IPS-20b (cell line): ENCODE results near the gene ZNF524.
A peak's percentile ranks its signal among the peaks of the same experiment; 100 is the strongest.

Experiments
- H3K27ac ChIP-seq: one replicate; pipeline ENCODE4 v1.5.1; 2013; ENCODE audit warnings: low read length
- H3K27me3 ChIP-seq: 2 replicates; pipeline ENCODE4 v1.6.1; 2013; ENCODE audit warnings: mild to moderate bottlenecking, low read length, inconsistent platforms; ENCODE audit not compliant: insufficient read depth
- H3K36me3 ChIP-seq: 2 replicates; pipeline ENCODE4 v1.6.1; 2013; ENCODE audit warnings: low read depth, mild to moderate bottlenecking, inconsistent platforms, low read length, moderate library complexity; ENCODE audit not compliant: insufficient read depth
- H3K4me1 ChIP-seq: 2 replicates; pipeline ENCODE4 v1.6.1; 2013; ENCODE audit warnings: mild to moderate bottlenecking, control low read depth, inconsistent platforms, low read length, moderate library complexity; ENCODE audit not compliant: insufficient read depth
- H3K4me3 ChIP-seq: 2 replicates; pipeline ENCODE4 v1.5.1; 2013; ENCODE audit warnings: mild to moderate bottlenecking, low read length, inconsistent platforms
- H3K9ac ChIP-seq: 2 replicates; pipeline ENCODE4 v1.6.1; 2013; ENCODE audit warnings: low read depth, mild to moderate bottlenecking, inconsistent platforms, low read length, moderate library complexity
- H3K9me3 ChIP-seq: 2 replicates; pipeline ENCODE4 v1.6.1; 2013; ENCODE audit warnings: mild to moderate bottlenecking, low read depth, low read length, inconsistent platforms; ENCODE audit not compliant: insufficient read depth

Gene ZNF524

GRCh38 chr19:55641426-55642152, 41.5 kb downstream of the ZNF524 start:
- H3K27me3 ChIP-seq, result no peaks in the 10 kb centered on the region
- peaks cover 15% of the 10 kb centered on the region for H3K36me3 ChIP-seq
- H3K9ac ChIP-seq, result peak overlapping the region; percentile 97
- H3K4me1 ChIP-seq, result no peaks in the 10 kb centered on the region; the same call in 1 of the 2 replicates
- peak overlapping the region; percentile 21 for H3K27ac ChIP-seq
- peak overlapping the region; percentile 79 for H3K4me3 ChIP-seq
- H3K9me3 ChIP-seq, result no peaks in the 10 kb centered on the region

- no peaks in the 10 kb centered on the region for H3K27me3 ChIP-seq
- H3K4me3 ChIP-seq, result peak overlapping the region; percentile 79
- peak overlapping the region; percentile 97 for H3K9ac ChIP-seq
- H3K9me3 ChIP-seq, result no peaks in the 10 kb centered on the region
- peaks cover 15% of the 10 kb centered on the region for H3K36me3 ChIP-seq
- H3K4me1 ChIP-seq, result no peaks in the 10 kb centered on the region; the same call in 1 of the 2 replicates
- no peak overlapping the region for H3K27ac ChIP-seq
Observed at GRCh38 chr19:55642153-55643002, 42.3 kb downstream of the ZNF524 start.

- Histone ChIP-seq H3K27ac (peak within 1 kb of the TSS; percentile 46), H3K4me3 (peak within 1 kb of the TSS; percentile 79), H3K4me1 (no peaks in the 10 kb centered on the region; the same call in 1 of the 2 replicates), H3K9me3 (no peaks in the 10 kb centered on the region), H3K27me3 (no peaks in the 10 kb centered on the region), H3K9ac (peak within 1 kb of the TSS; percentile 97), H3K36me3 (peaks cover 15% of the 10 kb centered on the region)
Observed at GRCh38 chr19:55643003-55643886, 43.2 kb downstream of the ZNF524 start, which contains the start of gene ZNF581. ZNF581 (plus strand) TSS chr19:55643649; CDS start chr19:55644572, 923 bp downstream.

- Histone ChIP-seq H3K9ac (peak overlapping the region; percentile 97), H3K27ac (peak overlapping the region; percentile 46), H3K27me3 (no peaks in the 10 kb centered on the region), H3K4me3 (peak overlapping the region; percentile 79), H3K36me3 (peaks cover 15% of the 10 kb centered on the region), H3K9me3 (no peaks in the 10 kb centered on the region), H3K4me1 (no peaks in the 10 kb centered on the region; the same call in 1 of the 2 replicates)
Observed at GRCh38 chr19:55643887-55644176, 43.7 kb downstream of the ZNF524 start.

- Histone ChIP-seq H3K9me3 (no peaks in the 10 kb centered on the region), H3K27me3 (no peaks in the 10 kb centered on the region), H3K36me3 (peaks cover 15% of the 10 kb centered on the region), H3K4me1 (no peaks in the 10 kb centered on the region; the same call in 1 of the 2 replicates), H3K9ac (peak overlapping the region; percentile 97), H3K4me3 (peak overlapping the region; percentile 79), H3K27ac (peak overlapping the region; percentile 46)
Observed at GRCh38 chr19:55644191-55644833, 44.2 kb downstream of the ZNF524 start.

- peak overlapping the region; percentile 97; the same call in 1 of the 2 replicates for H3K9ac ChIP-seq
- no peaks in the 10 kb centered on the region for H3K9me3 ChIP-seq
- H3K27me3 ChIP-seq, result no peaks in the 10 kb centered on the region
- H3K4me3 ChIP-seq, result peak overlapping the region; percentile 79; the same call in 1 of the 2 replicates
- no peak overlapping the region for H3K27ac ChIP-seq
- H3K36me3 ChIP-seq, result peaks cover 15% of the 10 kb centered on the region
- no peaks in the 10 kb centered on the region; the same call in 1 of the 2 replicates for H3K4me1 ChIP-seq
Observed at GRCh38 chr19:55644842-55645511, 44.9 kb downstream of the ZNF524 start.

- H3K4me3 ChIP-seq, result no peak overlapping the region
- no peaks in the 10 kb centered on the region for H3K27me3 ChIP-seq
- H3K36me3 ChIP-seq, result peaks cover 15% of the 10 kb centered on the region
- no peak overlapping the region for H3K9ac ChIP-seq
- H3K4me1 ChIP-seq, result no peaks in the 10 kb centered on the region; the same call in 1 of the 2 replicates
- no peaks in the 10 kb centered on the region for H3K9me3 ChIP-seq
- no peak overlapping the region for H3K27ac ChIP-seq
Observed at GRCh38 chr19:55645512-55645881, 45.4 kb downstream of the ZNF524 start.

- Histone ChIP-seq H3K9me3 (no peaks in the 10 kb centered on the region), H3K27me3 (no peaks in the 10 kb centered on the region), H3K9ac (peak overlapping the region; percentile 75; the same call in 1 of the 2 replicates), H3K4me3 (peak overlapping the region; percentile 81), H3K4me1 (no peaks in the 10 kb centered on the region; the same call in 1 of the 2 replicates), H3K27ac (no peak overlapping the region), H3K36me3 (peaks cover 15% of the 10 kb centered on the region)
Observed at GRCh38 chr19:55646889-55647731, 47.0 kb downstream of the ZNF524 start.

GRCh38 chr19:55647732-55648584, 47.9 kb downstream of the ZNF524 start, which contains the start of gene CCDC106:
CCDC106 (plus strand) TSS chr19:55648212; CDS start chr19:55649047, 835 bp downstream.
- Histone ChIP-seq H3K27me3 (no peaks in the 10 kb centered on the region), H3K4me3 (peak within 1 kb of the TSS; percentile 81), H3K36me3 (peaks cover 15% of the 10 kb centered on the region), H3K27ac (no peak within 1 kb of the TSS), H3K9me3 (no peaks in the 10 kb centered on the region), H3K9ac (peak within 1 kb of the TSS; percentile 75), H3K4me1 (no peaks in the 10 kb centered on the region; the same call in 1 of the 2 replicates)
